Aorta (tissue), 5 donors: Measurements from ENCODE around the gene ZNRF3. TPM values are rescaled to one million over a fixed set of nuclear protein-coding genes. Genes with fewer than 3 reads are reported as not detected.

Experiments
- ATAC-seq: fragments of 200-7000 bp; cut with Tn5 transposase; one replicate; pipeline ENCODE4 v1.9.1; 2022; ENCODE audit warnings: moderate library complexity; ENCODE audit not compliant: low FRiP score
- DNase-seq, 2 donors: peaks; one replicate each; pipeline ENCODE4 v3.0.0-alpha.2; 2020
- H3K27ac ChIP-seq, 2 donors: one replicate each; pipeline ENCODE4 v1.5.1; 2013; ENCODE audit warnings: low read length in 2 of 2, mild to moderate bottlenecking in 2 of 2, moderate library complexity in 2 of 2, control low read depth in 1 of 2, inconsistent platforms in 1 of 2, low read depth in 1 of 2
- H3K27me3 ChIP-seq, 2 donors: one replicate each; pipeline ENCODE4 v1.6.1; 2013; ENCODE audit warnings: control low read depth in 1 of 2, low read length in 1 of 2, mild to moderate bottlenecking in 1 of 2, moderate library complexity in 1 of 2; ENCODE audit not compliant: insufficient read depth in 2 of 2, control insufficient read depth in 1 of 2
- H3K36me3 ChIP-seq, 2 donors: one replicate each; pipeline ENCODE4 v1.6.1; 2013; ENCODE audit warnings: control low read depth in 1 of 2, low read length in 1 of 2, mild to moderate bottlenecking in 1 of 2; ENCODE audit not compliant: insufficient read depth in 2 of 2, control insufficient read depth in 1 of 2
- H3K4me1 ChIP-seq, 2 donors: one replicate each; pipeline ENCODE4 v1.6.1; 2013; ENCODE audit warnings: low read length in 2 of 2, control low read depth in 1 of 2, mild to moderate bottlenecking in 1 of 2, moderate library complexity in 1 of 2; ENCODE audit not compliant: insufficient read depth in 2 of 2, control insufficient read depth in 1 of 2
- H3K4me3 ChIP-seq, 2 donors: one replicate each; pipeline ENCODE4 v1.5.1; 2013; ENCODE audit warnings: low read length in 2 of 2, control low read depth in 1 of 2, mild to moderate bottlenecking in 1 of 2
- H3K9me3 ChIP-seq: one replicate; pipeline ENCODE4 v1.6.1; 2013; ENCODE audit warnings: mild to moderate bottlenecking, low read length; ENCODE audit not compliant: control insufficient read depth
- WGBS, 2 donors: extraction: QIAGEN DNeasy Blood & Tissue Kit; methylation state at CpG; one replicate each; pipeline ENCODE4 v1.1.7; 2013; 5-methylcytosine and 5-hydroxymethylcytosine counted together
- intact Hi-C, 2 donors: fragments of 100-400 bp; cut with DNase I; formaldehyde crosslinking; loops; one replicate each; pipeline versions ENCODE4 v1.14.2 to v1.15.0; 2022
- polyA plus RNA-seq, 2 donors: library from polyadenylated mRNA; stranded (reverse); fragments of 200-250 nt; gene quantifications; one replicate each; pipeline ENCODE4 v1.2.3, GENCODE V29; 2013
- total RNA-seq, 2 donors: library from RNA; stranded (reverse); fragmentation: NEBNext Ultra II Directional; extraction: Animal tissue kit (Norgen Biotek cat#: 25700); gene quantifications; one replicate each; pipeline ENCODE4 v1.2.1, GENCODE V29; 2021
- donor health status: healthy with polysubstance abuse.
- donor health status: Bipolar disorder and iron deficiency.
- donor health status: DM: no; HTN: no; CAD: no.
- donor health status: DM: no; HTN: no; CAD: no.
- donor health status: DM: yes; HTN: yes; CAD: no.

The ZNRF3 gene
- total and polyA plus RNA-seq, 4 donors, result 1.4 to 11.8 (median 5.0) TPM

DNA sequence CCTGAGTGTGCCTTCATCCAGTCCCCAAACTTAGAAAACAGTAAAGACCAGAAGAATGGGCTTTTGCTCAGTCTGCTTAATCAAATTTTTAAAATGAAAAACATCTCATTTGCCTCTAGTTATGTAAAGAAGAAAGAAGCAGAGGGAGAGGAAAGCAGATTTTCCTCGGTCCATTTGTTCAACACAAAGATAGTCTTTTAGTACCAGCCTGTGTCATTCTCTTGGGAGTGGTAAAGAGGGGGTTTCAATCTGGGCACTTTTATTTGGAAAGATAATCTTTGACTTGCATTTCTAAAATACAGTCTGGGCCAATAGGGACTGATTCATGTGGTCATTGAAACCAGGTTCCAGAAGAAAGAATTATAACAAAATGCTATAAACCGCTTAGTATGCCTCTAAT lies 218.9 kb downstream of the ZNRF3 start:
- intact Hi-C loops, result no loop called here
- Histone ChIP-seq H3K27ac (no peak overlapping the region), H3K4me1 (no peaks in the 10 kb centered on the region), H3K27me3 (no peaks in the 10 kb centered on the region), H3K4me3 (no peak overlapping the region), H3K36me3 (peaks cover 0 to 2% of the 10 kb centered on the region in 2 donors), H3K9me3 (no peaks in the 10 kb centered on the region)
- ATAC-seq (no peak), DNase-seq (no peak)
- WGBS, 2 donors, result 92 to 93% methylated on average over 2 of the region's 2 CpGs

- Histone ChIP-seq H3K36me3 (peaks cover 0 to 2% of the 10 kb centered on the region in 2 donors), H3K4me3 (no peak overlapping the region), H3K4me1 (no peaks in the 10 kb centered on the region), H3K9me3 (no peaks in the 10 kb centered on the region), H3K27ac (no peak overlapping the region), H3K27me3 (no peaks in the 10 kb centered on the region)
- intact Hi-C loops, result no loop called here
- 86 to 89% methylated on average over 1 of the region's 1 CpG for WGBS, 2 donors
- ATAC-seq (no peak), DNase-seq (no peak)
These were observed 219.7 kb downstream of the ZNRF3 start for GRCh38 chr22:29103121-29103520.

GRCh38 chr22:29105468-29105867 lies 222.1 kb downstream of the ZNRF3 start:
- no peak for ATAC-seq
- Histone ChIP-seq H3K27ac (no peak overlapping the region), H3K4me3 (no peak overlapping the region)

DNA sequence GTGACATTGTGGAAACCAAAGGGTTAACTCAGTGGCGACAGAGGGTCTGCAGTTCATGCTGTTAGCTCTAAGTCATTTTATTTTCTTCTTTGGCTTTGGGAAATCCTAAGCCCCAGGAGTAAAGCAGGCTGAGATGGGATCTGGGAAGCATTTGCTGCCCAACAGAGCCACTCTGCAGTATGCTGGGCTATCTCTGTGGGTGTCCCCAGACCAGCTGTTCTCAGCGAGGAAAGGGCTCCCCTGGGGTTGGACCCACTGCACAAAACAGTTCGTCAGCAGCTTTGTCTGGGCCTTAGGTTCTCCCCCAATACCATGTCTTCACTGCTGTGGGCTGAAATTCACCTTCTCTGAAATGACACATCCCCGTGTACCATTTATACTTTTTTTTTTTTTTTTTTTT lies 223.5 kb downstream of the ZNRF3 start:
- Histone ChIP-seq H3K9me3 (no peaks in the 10 kb centered on the region), H3K4me1 (no peaks in the 10 kb centered on the region), H3K36me3 (no peaks in the 10 kb centered on the region), H3K27me3 (no peaks in the 10 kb centered on the region), H3K27ac (no peak overlapping the region), H3K4me3 (no peak overlapping the region)
- no peak for DNase-seq
- no peak for ATAC-seq
- 57 to 63% methylated on average over 4 of the region's 4 CpGs for WGBS, 2 donors
- intact Hi-C loops, result no loop called here

More at GRCh38 chr22:29105468-29105867, 222.1 kb downstream of the ZNRF3 start:
- no peaks in the 10 kb centered on the region for H3K36me3 ChIP-seq
- no peaks in the 10 kb centered on the region for H3K9me3 ChIP-seq
- DNase-seq, result no peak
- 54 to 60% methylated on average over 2 of the region's 2 CpGs for WGBS, 2 donors
- no peaks in the 10 kb centered on the region for H3K4me1 ChIP-seq
- H3K27me3 ChIP-seq, result no peaks in the 10 kb centered on the region
- intact Hi-C loops, result no loop called here

Other genes starting within 250 kb of the ZNRF3 start
- gene TTC28, start 203.7 kb upstream of the ZNRF3 start, total RNA-seq, result 10 to 100 TPM; 44.1 to 74.9 TPM
- 1 to 10 TPM; 3.1 to 8.1 TPM for gene TTC28, start 203.7 kb upstream of the ZNRF3 start, polyA plus RNA-seq
- gene CHEK2, start 141.8 kb upstream of the ZNRF3 start, total RNA-seq, result 10 to 100 TPM in 1 of 2 donors, 1 to 10 TPM in 1; 6.7 to 15.3 TPM
- 1 to 10 TPM; 5.3 to 5.9 TPM for gene CHEK2, start 141.8 kb upstream of the ZNRF3 start, polyA plus RNA-seq
- gene HSCB, start 141.5 kb upstream of the ZNRF3 start, total RNA-seq, result 10 to 100 TPM; 10.3 to 12.0 TPM
- 10 to 100 TPM; 17.9 to 23.6 TPM for gene HSCB, start 141.5 kb upstream of the ZNRF3 start, polyA plus RNA-seq
- 10 to 100 TPM; 20.3 to 26.9 TPM for gene CCDC117, start 110.9 kb upstream of the ZNRF3 start, total RNA-seq
- gene CCDC117, start 110.9 kb upstream of the ZNRF3 start, polyA plus RNA-seq, result 1 to 10 TPM; 6.7 to 9.6 TPM
- gene XBP1, start 83.0 kb upstream of the ZNRF3 start, total RNA-seq, result 100 to 1,000 TPM; 118 to 143 TPM
- gene XBP1, start 83.0 kb upstream of the ZNRF3 start, polyA plus RNA-seq, result 10 to 100 TPM; 49.3 to 73.5 TPM
- gene C22orf31, start 178.3 kb downstream of the ZNRF3 start, total RNA-seq, result not detected
- not detected for gene C22orf31, start 178.3 kb downstream of the ZNRF3 start, polyA plus RNA-seq
- gene KREMEN1, start 189.5 kb downstream of the ZNRF3 start, total RNA-seq, result 10 to 100 TPM; 13.4 to 19.1 TPM
- gene KREMEN1, start 189.5 kb downstream of the ZNRF3 start, polyA plus RNA-seq, result 1 to 10 TPM; 1.9 to 3.6 TPM